GM12865 (cell line): ENCODE data around the gene ERFL.

ENCODE experiments used
- DNase-seq: peaks from one replicate; pipeline ENCODE4 v3.0.0; 2010; ENCODE audit warnings: low read depth
- H3K4me3 ChIP-seq: 2 replicates; pipeline ENCODE4 v1.5.1; 2011; ENCODE audit warnings: mild to moderate bottlenecking, low read depth, low read length, control low read depth
- CTCF ChIP-seq: IDR thresholded peaks from 2 replicates; pipeline ENCODE4 v1.5.1; 2011; ENCODE audit warnings: low read length, control low read depth, low read depth, inconsistent platforms; ENCODE audit not compliant: insufficient read depth; ENCODE audit errors: missing control alignments

The ERFL gene

GRCh38 chr19:41967054-41967783 is 39.0 kb upstream of the ERFL start:
- no peak overlapping the region for H3K4me3 ChIP-seq
- DNase-seq: no peak
- no peak for TF ChIP-seq CTCF

GRCh38 chr19:41965106-41965505 is 36.9 kb upstream of the ERFL start:
- TF ChIP-seq CTCF: no peak
- H3K4me3 ChIP-seq: no peak overlapping the region
- DNase-seq: no peak

- no peak for DNase-seq
- TF ChIP-seq CTCF: no peak
- no peak overlapping the region for H3K4me3 ChIP-seq
Observed at GRCh38 chr19:41960973-41961372, 32.7 kb upstream of the ERFL start.

GRCh38 chr19:41959056-41960053 is 31.1 kb upstream of the ERFL start, which contains the start of gene RABAC1:
Gene RABAC1, minus strand, starts transcription at chr19:41959321. Its CDS starts 29 bp downstream, at chr19:41959292.
- peak; percentile 41 for TF ChIP-seq CTCF
- DNase-seq: peak; percentile 93
- H3K4me3 ChIP-seq: peak within 1 kb of the TSS; percentile 85

- H3K4me3 ChIP-seq: peak overlapping the region; percentile 85
- peak; percentile 79 for DNase-seq
- no peak for TF ChIP-seq CTCF
Observed at GRCh38 chr19:41958367-41959055, 30.3 kb upstream of the ERFL start.

GRCh38 chr19:41957838-41958366 is 29.7 kb upstream of the ERFL start:
- peak; percentile 78 for TF ChIP-seq CTCF
- peak; percentile 86 for DNase-seq
- H3K4me3 ChIP-seq: peak overlapping the region; percentile 85
